ENCODE data around the gene S100A11. TPM values are rescaled to one million over a fixed set of nuclear protein-coding genes. Genes with fewer than 3 reads are reported as not detected.

The S100A11 gene
- total RNA-seq, 1 experiment from 2014 or later, result 126 TPM

GRCh38 chr1:152067929-152068328 is 31.1 kb upstream of the S100A11 start (continued):
- TF ChIP-seq, protein P1, sequence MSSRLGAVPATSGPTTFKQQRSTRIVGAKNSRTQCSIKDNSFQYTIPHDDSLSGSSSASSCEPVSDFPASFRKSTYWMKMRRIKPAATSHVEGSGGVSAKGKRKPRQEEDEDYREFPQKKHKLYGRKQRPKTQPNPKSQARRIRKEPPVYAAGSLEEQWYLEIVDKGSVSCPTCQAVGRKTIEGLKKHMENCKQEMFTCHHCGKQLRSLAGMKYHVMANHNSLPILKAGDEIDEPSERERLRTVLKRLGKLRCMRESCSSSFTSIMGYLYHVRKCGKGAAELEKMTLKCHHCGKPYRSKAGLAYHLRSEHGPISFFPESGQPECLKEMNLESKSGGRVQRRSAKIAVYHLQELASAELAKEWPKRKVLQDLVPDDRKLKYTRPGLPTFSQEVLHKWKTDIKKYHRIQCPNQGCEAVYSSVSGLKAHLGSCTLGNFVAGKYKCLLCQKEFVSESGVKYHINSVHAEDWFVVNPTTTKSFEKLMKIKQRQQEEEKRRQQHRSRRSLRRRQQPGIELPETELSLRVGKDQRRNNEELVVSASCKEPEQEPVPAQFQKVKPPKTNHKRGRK (CRISPR knock-in tag; IDR thresholded peaks at IDR 0.05; ENCODE audit: borderline replicate concordance), result no peak
- TF ChIP-seq ZNF423 (CRISPR knock-in tag; IDR thresholded peaks at IDR 0.05) (no peak), ZNF532 (CRISPR knock-in tag; IDR thresholded peaks at IDR 0.05; ENCODE audit: borderline replicate concordance) (no peak)

DNA sequence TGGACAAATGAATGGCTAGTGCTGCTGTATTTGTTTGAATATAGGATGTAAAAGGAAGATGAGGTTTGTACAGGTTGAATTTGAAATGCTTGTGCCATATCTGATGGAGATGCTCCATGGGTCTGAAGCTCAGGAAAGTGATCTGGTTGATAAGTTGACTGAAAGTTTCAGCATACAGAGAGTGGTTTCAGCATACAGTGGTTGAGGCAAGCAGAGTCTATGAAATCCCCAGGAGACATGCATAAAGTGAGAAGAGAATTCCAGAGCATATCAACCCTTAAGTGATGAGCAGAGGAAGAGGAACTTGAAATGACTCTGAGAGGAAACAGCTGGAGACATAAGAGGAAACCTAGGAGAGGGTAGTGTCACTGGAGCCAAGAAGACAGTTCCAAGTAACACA is 30.3 kb upstream of the S100A11 start:
- POLR2A ChIA-PET, result no interaction called here
- DNase-seq (ENCODE audit: low spot score), result no peak
- ATAC-seq, result no peak
- Mint-ChIP-seq H3K36me3 (peaks cover 3% of the 10 kb centered on the region), H3K27ac (no peak overlapping the region), H3K4me1 (peaks cover 18% of the 10 kb centered on the region), H3K9me3 (peaks cover 37% of the 10 kb centered on the region), H3K27me3 (ENCODE audit: low read depth) (peaks cover 14% of the 10 kb centered on the region), H3K4me3 (no peak overlapping the region)
- CTCF ChIA-PET, result interaction anchor here (1.8 to 2.3 kb wide), 2 partner anchors 14 to 392 kb away, joined by 6 to 19 read pairs; no protein-coding TSS in a partner anchor
- no peak for TF ChIP-seq SOX15 (CRISPR knock-in tag; IDR thresholded peaks at IDR 0.05)
- no peak for TF ChIP-seq HMGXB4 (CRISPR knock-in tag; IDR thresholded peaks at IDR 0.05)
- TF ChIP-seq TEAD4 (CRISPR knock-in tag; IDR thresholded peaks at IDR 0.05), result no peak
- no peak for TF ChIP-seq MXD4 (CRISPR knock-in tag; IDR thresholded peaks at IDR 0.05; ENCODE audit: borderline replicate concordance)
- TF ChIP-seq AR (CRISPR knock-in tag; IDR thresholded peaks at IDR 0.05), result no peak
- TF ChIP-seq ZNF532 (CRISPR knock-in tag; IDR thresholded peaks at IDR 0.05; ENCODE audit: borderline replicate concordance), result no peak
- TF ChIP-seq, protein P2, sequence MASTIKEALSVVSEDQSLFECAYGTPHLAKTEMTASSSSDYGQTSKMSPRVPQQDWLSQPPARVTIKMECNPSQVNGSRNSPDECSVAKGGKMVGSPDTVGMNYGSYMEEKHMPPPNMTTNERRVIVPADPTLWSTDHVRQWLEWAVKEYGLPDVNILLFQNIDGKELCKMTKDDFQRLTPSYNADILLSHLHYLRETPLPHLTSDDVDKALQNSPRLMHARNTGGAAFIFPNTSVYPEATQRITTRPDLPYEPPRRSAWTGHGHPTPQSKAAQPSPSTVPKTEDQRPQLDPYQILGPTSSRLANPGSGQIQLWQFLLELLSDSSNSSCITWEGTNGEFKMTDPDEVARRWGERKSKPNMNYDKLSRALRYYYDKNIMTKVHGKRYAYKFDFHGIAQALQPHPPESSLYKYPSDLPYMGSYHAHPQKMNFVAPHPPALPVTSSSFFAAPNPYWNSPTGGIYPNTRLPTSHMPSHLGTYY (CRISPR knock-in tag; IDR thresholded peaks at IDR 0.05), result no peak
- TF ChIP-seq, protein P3, sequence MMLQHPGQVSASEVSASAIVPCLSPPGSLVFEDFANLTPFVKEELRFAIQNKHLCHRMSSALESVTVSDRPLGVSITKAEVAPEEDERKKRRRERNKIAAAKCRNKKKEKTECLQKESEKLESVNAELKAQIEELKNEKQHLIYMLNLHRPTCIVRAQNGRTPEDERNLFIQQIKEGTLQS (CRISPR knock-in tag; conservative IDR thresholded peaks at IDR 0.05), result no peak
- no peak for TF ChIP-seq ELF4 (CRISPR knock-in tag; IDR thresholded peaks at IDR 0.05; ENCODE audit: low read depth)
- TF ChIP-seq FOXP1 (CRISPR knock-in tag; IDR thresholded peaks at IDR 0.05; ENCODE audit: borderline replicate concordance), result no peak
- TF ChIP-seq, protein P4, sequence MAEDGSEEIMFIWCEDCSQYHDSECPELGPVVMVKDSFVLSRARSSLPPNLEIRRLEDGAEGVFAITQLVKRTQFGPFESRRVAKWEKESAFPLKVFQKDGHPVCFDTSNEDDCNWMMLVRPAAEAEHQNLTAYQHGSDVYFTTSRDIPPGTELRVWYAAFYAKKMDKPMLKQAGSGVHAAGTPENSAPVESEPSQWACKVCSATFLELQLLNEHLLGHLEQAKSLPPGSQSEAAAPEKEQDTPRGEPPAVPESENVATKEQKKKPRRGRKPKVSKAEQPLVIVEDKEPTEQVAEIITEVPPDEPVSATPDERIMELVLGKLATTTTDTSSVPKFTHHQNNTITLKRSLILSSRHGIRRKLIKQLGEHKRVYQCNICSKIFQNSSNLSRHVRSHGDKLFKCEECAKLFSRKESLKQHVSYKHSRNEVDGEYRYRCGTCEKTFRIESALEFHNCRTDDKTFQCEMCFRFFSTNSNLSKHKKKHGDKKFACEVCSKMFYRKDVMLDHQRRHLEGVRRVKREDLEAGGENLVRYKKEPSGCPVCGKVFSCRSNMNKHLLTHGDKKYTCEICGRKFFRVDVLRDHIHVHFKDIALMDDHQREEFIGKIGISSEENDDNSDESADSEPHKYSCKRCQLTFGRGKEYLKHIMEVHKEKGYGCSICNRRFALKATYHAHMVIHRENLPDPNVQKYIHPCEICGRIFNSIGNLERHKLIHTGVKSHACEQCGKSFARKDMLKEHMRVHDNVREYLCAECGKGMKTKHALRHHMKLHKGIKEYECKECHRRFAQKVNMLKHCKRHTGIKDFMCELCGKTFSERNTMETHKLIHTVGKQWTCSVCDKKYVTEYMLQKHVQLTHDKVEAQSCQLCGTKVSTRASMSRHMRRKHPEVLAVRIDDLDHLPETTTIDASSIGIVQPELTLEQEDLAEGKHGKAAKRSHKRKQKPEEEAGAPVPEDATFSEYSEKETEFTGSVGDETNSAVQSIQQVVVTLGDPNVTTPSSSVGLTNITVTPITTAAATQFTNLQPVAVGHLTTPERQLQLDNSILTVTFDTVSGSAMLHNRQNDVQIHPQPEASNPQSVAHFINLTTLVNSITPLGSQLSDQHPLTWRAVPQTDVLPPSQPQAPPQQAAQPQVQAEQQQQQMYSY (CRISPR knock-in tag; IDR thresholded peaks at IDR 0.05), result no peak
- TF ChIP-seq PRRX2 (CRISPR knock-in tag; IDR thresholded peaks at IDR 0.05), result no peak
